Measurements from ENCODE around the gene B3GALT6. TPM values are rescaled to one million over a fixed set of nuclear protein-coding genes. Genes with fewer than 3 reads are reported as not detected.

B3GALT6 gene
- total and polyA plus RNA-seq, 2 donors (not counting 1 experiment from before 2014, with no cell fraction given): 17.9 to 19.3 TPM

DNA sequence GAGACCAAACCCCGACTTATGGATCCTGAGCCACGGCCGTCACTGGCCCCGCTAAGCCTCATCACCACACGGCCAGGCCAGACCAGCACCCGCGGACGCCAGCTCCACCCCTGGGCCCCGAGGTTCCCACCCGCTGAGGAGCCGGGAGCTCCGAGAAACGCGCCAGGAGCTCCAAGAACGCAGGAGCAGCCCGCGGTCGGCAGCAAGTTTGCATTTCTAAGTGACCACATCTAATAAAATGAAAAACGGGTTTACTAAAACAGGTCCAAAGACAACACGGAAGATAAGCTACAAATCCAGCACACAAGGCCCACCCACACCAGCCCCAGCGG lies 22.6 kb downstream of the B3GALT6 start:
- Histone ChIP-seq H3K79me2 (ENCODE audit: control insufficient read depth, insufficient read depth, low read length) (peaks cover 14% of the 10 kb centered on the region), H4K20me1 (ENCODE audit: control insufficient read depth, extremely low read depth, insufficient read depth, low read length) (no peaks in the 10 kb centered on the region), H3K4me1 (ENCODE audit: control insufficient read depth, extremely low read depth, insufficient read depth, low read length) (peaks cover 2% of the 10 kb centered on the region), H3K4me2 (ENCODE audit: extremely low read depth, insufficient read depth, low read length) (no peak overlapping the region), H3K27me3 (ENCODE audit: control insufficient read depth, insufficient read depth, low read length) (no peaks in the 10 kb centered on the region), H3K27ac (ENCODE audit: insufficient read depth, low read length) (no peak overlapping the region), H2AFZ (ENCODE audit: low read length) (no peak overlapping the region), H3K9ac (ENCODE audit: insufficient read depth, low read length) (no peak overlapping the region), H3K4me3 (replicated peaks in 1 of 4; ENCODE audit: control extremely low read depth in 1 of 4, insufficient read depth in 1 of 4, low read depth in 3 of 4, low read length in 4 of 4) (no peak overlapping the region), H3K9me3 (ENCODE audit: control insufficient read depth, insufficient read depth, low read depth, low read length) (no peaks in the 10 kb centered on the region), H3K36me3 (ENCODE audit: control insufficient read depth, insufficient read depth, low read length) (peaks cover 30% of the 10 kb centered on the region)
- DNase-seq (ENCODE audit: low read depth in 2 of 2): peak in 1 of 2 donors; percentile 47
- TF ChIP-seq, protein P1, sequence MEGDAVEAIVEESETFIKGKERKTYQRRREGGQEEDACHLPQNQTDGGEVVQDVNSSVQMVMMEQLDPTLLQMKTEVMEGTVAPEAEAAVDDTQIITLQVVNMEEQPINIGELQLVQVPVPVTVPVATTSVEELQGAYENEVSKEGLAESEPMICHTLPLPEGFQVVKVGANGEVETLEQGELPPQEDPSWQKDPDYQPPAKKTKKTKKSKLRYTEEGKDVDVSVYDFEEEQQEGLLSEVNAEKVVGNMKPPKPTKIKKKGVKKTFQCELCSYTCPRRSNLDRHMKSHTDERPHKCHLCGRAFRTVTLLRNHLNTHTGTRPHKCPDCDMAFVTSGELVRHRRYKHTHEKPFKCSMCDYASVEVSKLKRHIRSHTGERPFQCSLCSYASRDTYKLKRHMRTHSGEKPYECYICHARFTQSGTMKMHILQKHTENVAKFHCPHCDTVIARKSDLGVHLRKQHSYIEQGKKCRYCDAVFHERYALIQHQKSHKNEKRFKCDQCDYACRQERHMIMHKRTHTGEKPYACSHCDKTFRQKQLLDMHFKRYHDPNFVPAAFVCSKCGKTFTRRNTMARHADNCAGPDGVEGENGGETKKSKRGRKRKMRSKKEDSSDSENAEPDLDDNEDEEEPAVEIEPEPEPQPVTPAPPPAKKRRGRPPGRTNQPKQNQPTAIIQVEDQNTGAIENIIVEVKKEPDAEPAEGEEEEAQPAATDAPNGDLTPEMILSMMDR (conservative IDR thresholded peaks at IDR 0.05 in 1 of 2, IDR thresholded peaks at IDR 0.05 in 1 of 2; ENCODE audit: low read depth in 1 of 2, low read length in 2 of 2): no peak
- no peak for TF ChIP-seq EZH2 (IDR thresholded peaks at IDR 0.05; ENCODE audit: low read length, missing control alignments)

DNA sequence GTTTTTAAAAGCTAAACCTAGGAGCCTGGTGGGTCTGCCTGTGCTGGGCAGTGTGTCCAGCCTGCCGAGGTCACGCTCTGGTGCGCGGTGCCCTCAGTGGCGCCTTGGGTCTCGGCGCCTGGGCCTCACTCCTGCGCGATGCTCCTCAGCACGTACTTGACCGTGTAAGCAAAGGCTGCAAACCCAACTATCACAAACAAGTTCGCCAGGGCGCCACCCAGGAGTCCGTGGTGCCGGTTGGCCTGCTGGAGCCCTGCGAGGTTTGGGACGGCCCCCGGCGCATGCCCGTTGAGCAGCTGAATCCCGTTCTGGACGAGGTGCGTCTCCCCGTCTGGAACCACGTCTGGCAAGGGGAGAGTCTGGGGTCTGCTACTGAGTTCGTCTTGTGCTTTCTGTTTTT lies 23.0 kb downstream of the B3GALT6 start:
- Histone ChIP-seq H4K20me1 (ENCODE audit: control insufficient read depth, extremely low read depth, insufficient read depth, low read length) (no peaks in the 10 kb centered on the region), H3K27me3 (ENCODE audit: control insufficient read depth, insufficient read depth, low read length) (no peaks in the 10 kb centered on the region), H3K27ac (ENCODE audit: insufficient read depth, low read length) (peak overlapping the region; percentile 38), H3K36me3 (ENCODE audit: control insufficient read depth, insufficient read depth, low read length) (peaks cover 32% of the 10 kb centered on the region), H3K9ac (ENCODE audit: insufficient read depth, low read length) (no peak overlapping the region), H3K79me2 (ENCODE audit: control insufficient read depth, insufficient read depth, low read length) (peaks cover 16% of the 10 kb centered on the region), H3K4me1 (ENCODE audit: control insufficient read depth, extremely low read depth, insufficient read depth, low read length) (peaks cover 2% of the 10 kb centered on the region), H3K4me3 (replicated peaks in 1 of 4; ENCODE audit: control extremely low read depth in 1 of 4, insufficient read depth in 1 of 4, low read depth in 3 of 4, low read length in 4 of 4) (no peak overlapping the region), H2AFZ (ENCODE audit: low read length) (no peak overlapping the region), H3K9me3 (ENCODE audit: control insufficient read depth, insufficient read depth, low read depth, low read length) (no peaks in the 10 kb centered on the region), H3K4me2 (ENCODE audit: extremely low read depth, insufficient read depth, low read length) (no peak overlapping the region)
- no peak for DNase-seq (ENCODE audit: low read depth in 2 of 2)
- TF ChIP-seq, protein P1 (conservative IDR thresholded peaks at IDR 0.05 in 1 of 2, IDR thresholded peaks at IDR 0.05 in 1 of 2; ENCODE audit: low read depth in 1 of 2, low read length in 2 of 2): no peak
- no peak for TF ChIP-seq EZH2 (IDR thresholded peaks at IDR 0.05; ENCODE audit: low read length, missing control alignments)

DNA sequence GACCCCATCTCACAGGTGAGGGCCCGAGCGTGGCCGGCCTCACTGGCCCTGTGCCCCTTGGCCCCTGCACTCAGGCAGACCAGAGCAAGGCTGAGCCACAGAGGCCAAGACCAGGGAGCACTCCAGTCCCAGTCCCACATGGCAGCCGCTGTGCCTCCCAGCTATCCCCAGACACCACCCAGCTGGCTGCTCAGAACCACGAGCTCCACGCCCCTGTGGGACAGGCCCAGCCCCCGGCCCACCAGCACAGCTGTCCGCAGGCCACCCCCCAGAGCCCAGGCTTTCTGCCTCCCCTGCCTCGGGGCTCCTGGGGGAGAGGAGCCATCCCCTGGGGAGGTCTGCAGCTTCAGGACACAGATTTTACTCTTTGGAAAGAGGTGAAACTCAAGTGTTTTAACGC lies 23.6 kb downstream of the B3GALT6 start:
- Histone ChIP-seq H3K4me2 (ENCODE audit: extremely low read depth, insufficient read depth, low read length) (no peak overlapping the region), H2AFZ (ENCODE audit: low read length) (no peak overlapping the region), H3K4me3 (replicated peaks in 1 of 4; ENCODE audit: control extremely low read depth in 1 of 4, insufficient read depth in 1 of 4, low read depth in 3 of 4, low read length in 4 of 4) (no peak overlapping the region), H4K20me1 (ENCODE audit: control insufficient read depth, extremely low read depth, insufficient read depth, low read length) (no peaks in the 10 kb centered on the region), H3K9ac (ENCODE audit: insufficient read depth, low read length) (no peak overlapping the region), H3K4me1 (ENCODE audit: control insufficient read depth, extremely low read depth, insufficient read depth, low read length) (peaks cover 2% of the 10 kb centered on the region), H3K27ac (ENCODE audit: insufficient read depth, low read length) (no peak overlapping the region), H3K36me3 (ENCODE audit: control insufficient read depth, insufficient read depth, low read length) (peaks cover 32% of the 10 kb centered on the region), H3K27me3 (ENCODE audit: control insufficient read depth, insufficient read depth, low read length) (no peaks in the 10 kb centered on the region), H3K79me2 (ENCODE audit: control insufficient read depth, insufficient read depth, low read length) (peaks cover 19% of the 10 kb centered on the region), H3K9me3 (ENCODE audit: control insufficient read depth, insufficient read depth, low read depth, low read length) (no peaks in the 10 kb centered on the region)
- DNase-seq (ENCODE audit: low read depth in 2 of 2): no peak
- TF ChIP-seq EZH2 (IDR thresholded peaks at IDR 0.05; ENCODE audit: low read length, missing control alignments): no peak
- TF ChIP-seq, protein P1 (conservative IDR thresholded peaks at IDR 0.05 in 1 of 2, IDR thresholded peaks at IDR 0.05 in 1 of 2; ENCODE audit: low read depth in 1 of 2, low read length in 2 of 2): no peak

Measured in fibroblast of lung (primary cell).